HG03159 (cell line): Measurements from ENCODE around the gene ZMPSTE24.
A peak's percentile ranks its signal among the peaks of the same experiment; 100 is the strongest.

ENCODE experiments used
- ATAC-seq: cut with Tn5 transposase; IDR thresholded peaks from one replicate; pipeline ENCODE4 v1.9.1; 2021; ENCODE audit warnings: mild to moderate bottlenecking, moderate library complexity; ENCODE audit not compliant: unreplicated experiment

The ZMPSTE24 gene

GRCh38 chr1:40303051-40303771, 45.2 kb downstream of the ZMPSTE24 start:
- ATAC-seq: no peak

- ATAC-seq: no peak
Observed at GRCh38 chr1:40303790-40304189, 45.8 kb downstream of the ZMPSTE24 start.

GRCh38 chr1:40305451-40305850, 47.4 kb downstream of the ZMPSTE24 start:
- ATAC-seq: no peak

GRCh38 chr1:40305871-40306270, 47.8 kb downstream of the ZMPSTE24 start:
- no peak for ATAC-seq

- no peak for ATAC-seq
Observed at GRCh38 chr1:40306296-40306695, 48.3 kb downstream of the ZMPSTE24 start.

GRCh38 chr1:40307186-40307585, 49.1 kb downstream of the ZMPSTE24 start:
- no peak for ATAC-seq

- no peak for ATAC-seq
Observed at GRCh38 chr1:40308036-40308727, 50.1 kb downstream of the ZMPSTE24 start.

GRCh38 chr1:40309374-40310128, 51.5 kb downstream of the ZMPSTE24 start:
- ATAC-seq: no peak

- ATAC-seq: no peak
Observed at GRCh38 chr1:40310129-40310461, 52.1 kb downstream of the ZMPSTE24 start.

GRCh38 chr1:40310983-40311642, 53.1 kb downstream of the ZMPSTE24 start:
- ATAC-seq: no peak

- ATAC-seq: no peak
Observed at GRCh38 chr1:40311692-40312091, 53.7 kb downstream of the ZMPSTE24 start.

- ATAC-seq: peak; percentile 38
Observed at GRCh38 chr1:40312238-40313205, 54.5 kb downstream of the ZMPSTE24 start.

GRCh38 chr1:40313329-40313957, 55.4 kb downstream of the ZMPSTE24 start:
- no peak for ATAC-seq

GRCh38 chr1:40313958-40314720, 56.1 kb downstream of the ZMPSTE24 start:
- no peak for ATAC-seq

GRCh38 chr1:40314721-40315238, 56.7 kb downstream of the ZMPSTE24 start:
- no peak for ATAC-seq

- no peak for ATAC-seq
Observed at GRCh38 chr1:40315239-40315794, 57.3 kb downstream of the ZMPSTE24 start.

- ATAC-seq: no peak
Observed at GRCh38 chr1:40315795-40316594, 58.0 kb downstream of the ZMPSTE24 start.
